ENCODE data around the gene CDKAL1. TPM values are rescaled to one million over a fixed set of nuclear protein-coding genes. Genes with fewer than 3 reads are reported as not detected.

CDKAL1 gene
- total RNA-seq, 4 donors from 2014 or later: 24.7 to 32.8 (median 29.8) TPM

DNA sequence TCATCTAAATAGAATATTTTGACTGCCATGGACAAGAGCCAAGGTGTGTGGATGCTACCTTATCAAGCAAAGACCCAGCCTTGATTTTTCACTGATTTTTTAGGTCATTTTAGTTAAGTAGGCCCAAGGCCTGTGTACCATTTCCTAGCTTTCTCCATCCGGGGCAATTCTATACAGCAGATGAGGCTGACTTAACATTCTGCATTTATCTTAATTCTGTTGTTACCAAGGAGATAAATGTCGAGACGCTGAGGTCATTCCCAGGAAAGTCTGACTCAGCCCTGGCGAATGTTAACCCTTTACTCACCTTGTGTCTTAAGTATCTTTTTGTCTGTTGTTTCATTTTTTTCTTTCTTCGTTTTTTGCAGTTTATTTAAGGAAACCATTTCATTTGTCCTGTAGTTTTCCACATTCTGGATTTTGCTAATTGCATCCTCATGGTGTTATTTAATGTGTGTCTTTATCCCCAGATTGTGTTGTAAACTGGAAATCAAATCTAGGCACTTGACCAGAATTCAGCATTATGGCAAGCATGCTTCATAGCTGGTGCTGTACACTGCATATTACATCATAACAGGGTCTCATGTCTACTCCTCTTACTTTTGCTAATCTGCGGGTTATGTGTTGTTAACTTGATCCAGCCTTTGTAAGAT is 277.0 kb downstream of the CDKAL1 start:
- 47 to 49% methylated on average over 6 of the region's 6 CpGs for WGBS, 2 donors
- Histone ChIP-seq H3K4me1 (no peaks in the 10 kb centered on the region), H3K36me3 (no peaks in the 10 kb centered on the region), H3K27me3 (no peaks in the 10 kb centered on the region), H3K27ac (no peak overlapping the region), H3K4me3 (replicated peaks in 1 of 3) (no peak overlapping the region), H3K9me3 (no peaks in the 10 kb centered on the region)
- intact Hi-C loops (cut with DNase I): no loop called here
- no peak for TF ChIP-seq POLR2A (IDR thresholded peaks at IDR 0.05)
- TF ChIP-seq, protein P1, sequence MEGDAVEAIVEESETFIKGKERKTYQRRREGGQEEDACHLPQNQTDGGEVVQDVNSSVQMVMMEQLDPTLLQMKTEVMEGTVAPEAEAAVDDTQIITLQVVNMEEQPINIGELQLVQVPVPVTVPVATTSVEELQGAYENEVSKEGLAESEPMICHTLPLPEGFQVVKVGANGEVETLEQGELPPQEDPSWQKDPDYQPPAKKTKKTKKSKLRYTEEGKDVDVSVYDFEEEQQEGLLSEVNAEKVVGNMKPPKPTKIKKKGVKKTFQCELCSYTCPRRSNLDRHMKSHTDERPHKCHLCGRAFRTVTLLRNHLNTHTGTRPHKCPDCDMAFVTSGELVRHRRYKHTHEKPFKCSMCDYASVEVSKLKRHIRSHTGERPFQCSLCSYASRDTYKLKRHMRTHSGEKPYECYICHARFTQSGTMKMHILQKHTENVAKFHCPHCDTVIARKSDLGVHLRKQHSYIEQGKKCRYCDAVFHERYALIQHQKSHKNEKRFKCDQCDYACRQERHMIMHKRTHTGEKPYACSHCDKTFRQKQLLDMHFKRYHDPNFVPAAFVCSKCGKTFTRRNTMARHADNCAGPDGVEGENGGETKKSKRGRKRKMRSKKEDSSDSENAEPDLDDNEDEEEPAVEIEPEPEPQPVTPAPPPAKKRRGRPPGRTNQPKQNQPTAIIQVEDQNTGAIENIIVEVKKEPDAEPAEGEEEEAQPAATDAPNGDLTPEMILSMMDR (IDR thresholded peaks at IDR 0.05): no peak
- no peak for DNase-seq

DNA sequence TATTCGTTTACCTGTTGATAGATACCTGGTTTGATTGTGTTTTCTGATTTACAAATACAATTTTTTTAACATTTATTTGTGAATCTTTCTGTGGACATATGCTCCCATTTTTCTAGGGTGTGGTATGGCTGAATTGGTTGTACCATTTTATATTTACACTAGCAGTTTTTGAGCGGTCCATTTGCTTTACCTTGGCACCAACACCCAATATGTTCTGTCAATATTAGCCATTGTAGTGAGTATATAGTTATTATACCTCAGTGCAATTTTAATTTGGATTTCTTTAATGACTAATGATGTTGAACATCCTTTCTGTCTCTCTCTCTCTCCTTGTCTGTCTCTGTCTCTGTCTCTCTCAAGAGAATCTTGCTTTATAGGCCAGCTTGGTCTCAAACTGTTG is 278.5 kb downstream of the CDKAL1 start:
- Histone ChIP-seq H3K4me3 (replicated peaks in 1 of 3) (no peak overlapping the region), H3K27me3 (no peaks in the 10 kb centered on the region), H3K9me3 (no peaks in the 10 kb centered on the region), H3K36me3 (no peaks in the 10 kb centered on the region), H3K27ac (no peak overlapping the region), H3K4me1 (no peaks in the 10 kb centered on the region)
- intact Hi-C loops (cut with DNase I): no loop called here
- WGBS, 2 donors: 98 to 99% methylated on average over 2 of the region's 2 CpGs
- TF ChIP-seq, protein P1 (IDR thresholded peaks at IDR 0.05): no peak
- TF ChIP-seq POLR2A (IDR thresholded peaks at IDR 0.05): no peak
- DNase-seq: no peak

DNA sequence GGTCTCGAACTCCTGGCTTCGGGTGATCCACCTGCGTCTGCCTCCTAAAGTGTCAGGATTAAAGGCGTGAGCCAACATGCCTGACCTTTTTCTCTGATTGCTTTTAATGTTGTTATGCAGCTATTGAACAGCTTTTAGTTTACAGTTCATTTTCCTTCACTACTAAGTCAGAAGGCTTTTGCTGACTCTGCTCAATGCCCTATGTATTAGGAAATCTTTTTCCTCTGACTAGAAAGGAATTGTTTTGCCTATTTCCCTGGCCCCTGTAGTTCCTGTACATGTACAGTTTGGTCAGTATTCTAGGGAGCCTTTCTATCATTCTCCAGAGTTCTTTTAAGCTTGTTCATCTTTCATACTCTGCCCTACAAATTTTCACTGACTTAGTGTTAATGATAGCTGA is 280.2 kb downstream of the CDKAL1 start:
- Histone ChIP-seq H3K4me1 (no peaks in the 10 kb centered on the region), H3K27me3 (no peaks in the 10 kb centered on the region), H3K36me3 (no peaks in the 10 kb centered on the region), H3K4me3 (replicated peaks in 1 of 3) (no peak overlapping the region), H3K9me3 (no peaks in the 10 kb centered on the region), H3K27ac (no peak overlapping the region)
- intact Hi-C loops (cut with DNase I): no loop called here
- 97 to 98% methylated on average over 4 of the region's 4 CpGs for WGBS, 2 donors
- TF ChIP-seq, protein P1 (IDR thresholded peaks at IDR 0.05): no peak
- TF ChIP-seq POLR2A (IDR thresholded peaks at IDR 0.05): no peak
- DNase-seq: no peak

DNA sequence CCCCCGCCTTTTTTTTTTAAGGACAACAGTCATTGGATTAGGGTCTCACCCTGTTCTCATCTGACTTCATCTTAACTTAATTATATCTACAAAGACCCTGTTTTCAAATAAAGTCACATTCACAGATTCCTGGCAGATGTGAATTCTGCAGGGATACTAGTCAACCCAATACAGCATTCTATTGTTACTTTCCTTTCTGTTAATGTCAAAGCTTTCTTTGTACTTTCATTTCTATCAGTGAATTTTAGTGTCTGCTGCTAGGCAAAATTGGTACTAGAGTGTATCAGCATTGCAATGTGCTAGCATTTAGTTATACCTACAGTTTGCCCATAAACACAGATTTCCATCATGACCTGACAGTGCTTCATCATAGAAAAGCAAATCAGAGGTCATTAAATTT is 281.9 kb downstream of the CDKAL1 start:
- H3K4me3 ChIP-seq (replicated peaks in 1 of 3): no peak overlapping the region
- intact Hi-C loops (cut with DNase I): no loop called here
- no peaks in the 10 kb centered on the region for H3K4me1 ChIP-seq
- H3K27me3 ChIP-seq: no peaks in the 10 kb centered on the region
- no peak overlapping the region for H3K27ac ChIP-seq
- 91 to 100% methylated on average over 1 of the region's 1 CpG for WGBS, 2 donors
- H3K36me3 ChIP-seq: no peaks in the 10 kb centered on the region
- TF ChIP-seq POLR2A (IDR thresholded peaks at IDR 0.05): no peak
- TF ChIP-seq, protein P1 (IDR thresholded peaks at IDR 0.05): no peak
- H3K9me3 ChIP-seq: no peaks in the 10 kb centered on the region
- DNase-seq: no peak

DNA sequence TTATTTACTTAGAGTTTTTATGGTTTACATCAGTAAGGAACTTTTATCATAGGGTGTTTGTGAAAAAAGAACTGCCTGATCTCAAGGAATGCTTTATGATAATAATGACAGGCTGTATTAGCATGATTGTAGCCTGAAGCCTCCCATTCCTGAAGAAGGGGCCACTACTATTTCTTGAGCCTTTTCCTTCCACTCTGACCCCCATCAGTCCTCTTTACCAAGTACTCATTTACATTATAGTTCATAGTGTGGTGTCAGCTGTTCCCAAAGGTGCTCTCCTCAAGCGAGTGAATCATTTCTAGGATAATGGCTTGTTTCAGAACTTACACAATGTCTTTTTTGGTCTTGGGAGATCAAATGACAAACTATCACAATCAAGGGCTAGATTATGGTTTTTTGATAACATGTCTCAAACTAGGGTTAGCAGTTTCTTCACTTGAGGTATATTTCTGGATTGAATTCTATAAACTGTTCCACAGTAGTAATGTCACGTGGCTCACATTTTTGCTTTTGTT is 283.6 kb downstream of the CDKAL1 start:
- H3K9me3 ChIP-seq: no peaks in the 10 kb centered on the region
- no peak overlapping the region for H3K27ac ChIP-seq
- no peaks in the 10 kb centered on the region for H3K27me3 ChIP-seq
- H3K36me3 ChIP-seq: no peaks in the 10 kb centered on the region
- 96 to 98% methylated on average over 2 of the region's 2 CpGs for WGBS, 2 donors
- H3K4me1 ChIP-seq: no peaks in the 10 kb centered on the region
- DNase-seq: no peak
- TF ChIP-seq POLR2A (IDR thresholded peaks at IDR 0.05): no peak
- TF ChIP-seq, protein P1 (IDR thresholded peaks at IDR 0.05): no peak
- H3K4me3 ChIP-seq (replicated peaks in 1 of 3): no peak overlapping the region
- intact Hi-C loops (cut with DNase I): no loop called here
